Upper lobe of right lung (tissue), 1 donor: ENCODE data around the gene UPF2. TPM values are rescaled to one million over a fixed set of nuclear protein-coding genes. Genes with fewer than 3 reads are reported as not detected.
A peak's percentile ranks its signal among the peaks of the same experiment; 100 is the strongest.

Experiments
- ATAC-seq: fragments of 200-7000 bp; cut with Tn5 transposase; one replicate; pipeline ENCODE4 v1.9.1; 2020; ENCODE audit warnings: mild to moderate bottlenecking, moderate library complexity
- DNase-seq: peaks from one replicate; pipeline ENCODE4 v3.0.0-alpha.2; 2020
- H3K27ac ChIP-seq: fragments of 200-600 bp; one replicate; pipeline ENCODE4 v1.8.0; 2022
- H3K27me3 ChIP-seq: fragments of 200-600 bp; one replicate; pipeline ENCODE4 v1.8.0; 2022; ENCODE audit warnings: mild to moderate bottlenecking
- H3K36me3 ChIP-seq: fragments of 200-600 bp; one replicate; pipeline ENCODE4 v1.8.0; 2022
- H3K4me1 ChIP-seq: fragments of 200-600 bp; one replicate; pipeline ENCODE4 v1.8.0; 2022
- H3K4me3 ChIP-seq: fragments of 200-600 bp; one replicate; pipeline ENCODE4 v1.8.0; 2022; ENCODE audit warnings: mild to moderate bottlenecking
- H3K9me3 ChIP-seq: fragments of 200-600 bp; one replicate; pipeline ENCODE4 v1.8.0; 2022
- CTCF ChIP-seq: fragments of 200-600 bp; IDR thresholded peaks from one replicate; pipeline ENCODE4 v1.8.0; 2022; ENCODE audit warnings: antibody characterized with exemption
- intact Hi-C: fragments of 100-400 bp; cut with DNase I; formaldehyde crosslinking; loops from one replicate; pipeline ENCODE4 v1.11.0; 2022
- total RNA-seq: library from RNA; stranded (reverse); fragmentation: NEBNext Ultra II Directional; extraction: Animal tissue kit (Norgen Biotek cat#: 25700); gene quantifications from one replicate; pipeline ENCODE4 v1.2.1, GENCODE V29; 2021
- donor health status: DM: no; HTN: yes; CAD: no; lungs with severe emphysema.

The UPF2 gene
- total RNA-seq, 1 donor from 2014 or later: 20.1 TPM

GRCh38 chr10:11921800-11922392 is 120.7 kb downstream of the UPF2 start:
- Histone ChIP-seq H3K4me3 (no peak overlapping the region), H3K9me3 (no peaks in the 10 kb centered on the region), H3K27me3 (no peaks in the 10 kb centered on the region), H3K4me1 (no peaks in the 10 kb centered on the region), H3K27ac (peak overlapping the region; percentile 24), H3K36me3 (peaks cover 51% of the 10 kb centered on the region)
- DNase-seq (no peak), ATAC-seq (peak; percentile 47)
- TF ChIP-seq CTCF: no peak
- intact Hi-C loops: no loop called here

GRCh38 chr10:11919271-11919670 is 123.3 kb downstream of the UPF2 start:
- H3K27me3 ChIP-seq: no peaks in the 10 kb centered on the region
- no peak for ATAC-seq
- DNase-seq: no peak
- no peak overlapping the region for H3K27ac ChIP-seq
- no peaks in the 10 kb centered on the region for H3K4me1 ChIP-seq
- TF ChIP-seq CTCF: no peak
- peaks cover 30% of the 10 kb centered on the region for H3K36me3 ChIP-seq
- intact Hi-C loops: no loop called here
- no peaks in the 10 kb centered on the region for H3K9me3 ChIP-seq
- H3K4me3 ChIP-seq: no peak overlapping the region

GRCh38 chr10:11918384-11918783 is 124.2 kb downstream of the UPF2 start:
- Histone ChIP-seq H3K4me3 (no peak overlapping the region), H3K27me3 (no peaks in the 10 kb centered on the region), H3K27ac (no peak overlapping the region), H3K4me1 (no peaks in the 10 kb centered on the region), H3K9me3 (no peaks in the 10 kb centered on the region), H3K36me3 (peaks cover 30% of the 10 kb centered on the region)
- intact Hi-C loops: no loop called here
- ATAC-seq (no peak), DNase-seq (no peak)
- no peak for TF ChIP-seq CTCF

- no peaks in the 10 kb centered on the region for H3K4me1 ChIP-seq
- no peaks in the 10 kb centered on the region for H3K9me3 ChIP-seq
- intact Hi-C loops: no loop called here
- no peaks in the 10 kb centered on the region for H3K36me3 ChIP-seq
- H3K27me3 ChIP-seq: no peaks in the 10 kb centered on the region
- H3K27ac ChIP-seq: no peak overlapping the region
- TF ChIP-seq CTCF: no peak
- H3K4me3 ChIP-seq: no peak overlapping the region
- DNase-seq (no peak), ATAC-seq (no peak)
Observed at GRCh38 chr10:11913079-11913641, 129.4 kb downstream of the UPF2 start.

GRCh38 chr10:11910102-11910501 is 132.5 kb downstream of the UPF2 start:
- DNase-seq: no peak
- Histone ChIP-seq H3K9me3 (no peaks in the 10 kb centered on the region), H3K4me1 (no peaks in the 10 kb centered on the region), H3K27ac (no peak overlapping the region), H3K27me3 (no peaks in the 10 kb centered on the region), H3K36me3 (no peaks in the 10 kb centered on the region), H3K4me3 (no peak overlapping the region)
- ATAC-seq: peak; percentile 76
- intact Hi-C loops: no loop called here
- TF ChIP-seq CTCF: no peak
